Measurements from ENCODE around the gene RAB11FIP4. TPM values are rescaled to one million over a fixed set of nuclear protein-coding genes. Genes with fewer than 3 reads are reported as not detected.

Gene RAB11FIP4
- total RNA-seq, 4 donors from 2014 or later: 28.9 to 46.8 (median 35.7) TPM

GRCh38 chr17:31413081-31413799, 21.8 kb downstream of the RAB11FIP4 start:
- Histone ChIP-seq H3K9me3 (no peaks in the 10 kb centered on the region), H3K4me3 (no peak overlapping the region), H3K4me1 (no peaks in the 10 kb centered on the region), H3K27me3 (peaks cover 6% of the 10 kb centered on the region), H3K27ac (no peak overlapping the region), H3K36me3 (no peaks in the 10 kb centered on the region)
- no peak for TF ChIP-seq POLR2A (IDR thresholded peaks at IDR 0.05)
- TF ChIP-seq EP300 (IDR thresholded peaks at IDR 0.05): no peak
- TF ChIP-seq POLR2AphosphoS5 (IDR thresholded peaks at IDR 0.05): no peak
- TF ChIP-seq, protein P1, sequence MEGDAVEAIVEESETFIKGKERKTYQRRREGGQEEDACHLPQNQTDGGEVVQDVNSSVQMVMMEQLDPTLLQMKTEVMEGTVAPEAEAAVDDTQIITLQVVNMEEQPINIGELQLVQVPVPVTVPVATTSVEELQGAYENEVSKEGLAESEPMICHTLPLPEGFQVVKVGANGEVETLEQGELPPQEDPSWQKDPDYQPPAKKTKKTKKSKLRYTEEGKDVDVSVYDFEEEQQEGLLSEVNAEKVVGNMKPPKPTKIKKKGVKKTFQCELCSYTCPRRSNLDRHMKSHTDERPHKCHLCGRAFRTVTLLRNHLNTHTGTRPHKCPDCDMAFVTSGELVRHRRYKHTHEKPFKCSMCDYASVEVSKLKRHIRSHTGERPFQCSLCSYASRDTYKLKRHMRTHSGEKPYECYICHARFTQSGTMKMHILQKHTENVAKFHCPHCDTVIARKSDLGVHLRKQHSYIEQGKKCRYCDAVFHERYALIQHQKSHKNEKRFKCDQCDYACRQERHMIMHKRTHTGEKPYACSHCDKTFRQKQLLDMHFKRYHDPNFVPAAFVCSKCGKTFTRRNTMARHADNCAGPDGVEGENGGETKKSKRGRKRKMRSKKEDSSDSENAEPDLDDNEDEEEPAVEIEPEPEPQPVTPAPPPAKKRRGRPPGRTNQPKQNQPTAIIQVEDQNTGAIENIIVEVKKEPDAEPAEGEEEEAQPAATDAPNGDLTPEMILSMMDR (IDR thresholded peaks at IDR 0.05): no peak
- no peak for DNase-seq (ENCODE audit: low spot score in 2 of 2)
- WGBS: 75% methylated on average over 14 of the region's 15 CpGs

GRCh38 chr17:31413874-31414549, 22.5 kb downstream of the RAB11FIP4 start:
- Histone ChIP-seq H3K27me3 (peaks cover 6% of the 10 kb centered on the region), H3K36me3 (no peaks in the 10 kb centered on the region), H3K9me3 (no peaks in the 10 kb centered on the region), H3K4me3 (no peak overlapping the region), H3K27ac (no peak overlapping the region), H3K4me1 (no peaks in the 10 kb centered on the region)
- no peak for DNase-seq (ENCODE audit: low spot score in 2 of 2)
- WGBS: 56% methylated on average over 12 of the region's 12 CpGs
- TF ChIP-seq POLR2AphosphoS5 (IDR thresholded peaks at IDR 0.05) (no peak), EP300 (IDR thresholded peaks at IDR 0.05) (no peak), POLR2A (IDR thresholded peaks at IDR 0.05) (no peak)
- TF ChIP-seq, protein P1 (IDR thresholded peaks at IDR 0.05): no peak

- no peaks in the 10 kb centered on the region for H3K9me3 ChIP-seq
- WGBS: 93% methylated on average over 3 of the region's 6 CpGs
- no peaks in the 10 kb centered on the region for H3K36me3 ChIP-seq
- H3K27me3 ChIP-seq: peaks cover 6% of the 10 kb centered on the region
- no peak overlapping the region for H3K4me3 ChIP-seq
- TF ChIP-seq EP300 (IDR thresholded peaks at IDR 0.05) (no peak), POLR2A (IDR thresholded peaks at IDR 0.05) (no peak), POLR2AphosphoS5 (IDR thresholded peaks at IDR 0.05) (no peak)
- TF ChIP-seq, protein P1 (IDR thresholded peaks at IDR 0.05): no peak
- no peaks in the 10 kb centered on the region for H3K4me1 ChIP-seq
- no peak for DNase-seq (ENCODE audit: low spot score in 2 of 2)
- no peak overlapping the region for H3K27ac ChIP-seq
Measured at GRCh38 chr17:31414550-31414918, 23.1 kb downstream of the RAB11FIP4 start.

DNA sequence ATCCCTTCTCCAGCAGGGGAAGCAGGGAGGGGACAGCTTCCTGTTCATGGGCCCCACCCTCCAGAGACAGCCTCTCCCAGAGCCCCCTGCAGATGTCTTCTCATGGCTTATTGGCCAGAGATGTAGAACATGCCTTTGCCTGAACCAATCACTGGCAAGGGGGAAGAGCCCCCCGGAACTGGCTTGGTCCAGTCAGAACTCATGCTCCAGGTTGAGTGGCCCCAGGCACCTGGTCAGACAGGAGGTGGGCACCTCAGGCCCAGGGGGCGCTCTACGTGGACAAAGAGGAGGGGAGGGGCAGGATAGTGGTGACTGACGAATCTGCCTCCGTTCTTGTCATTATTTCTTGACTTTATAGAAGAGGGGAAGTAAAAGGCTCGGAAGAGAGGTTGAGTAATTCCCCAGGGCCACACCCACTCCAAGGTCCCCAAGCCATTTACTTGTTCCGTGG, 23.6 kb downstream of the RAB11FIP4 start:
- Histone ChIP-seq H3K27ac (no peak overlapping the region), H3K27me3 (peaks cover 6% of the 10 kb centered on the region), H3K9me3 (no peaks in the 10 kb centered on the region), H3K4me3 (no peak overlapping the region), H3K36me3 (no peaks in the 10 kb centered on the region), H3K4me1 (no peaks in the 10 kb centered on the region)
- DNase-seq (ENCODE audit: low spot score in 2 of 2): no peak
- WGBS: 68% methylated on average over 7 of the region's 7 CpGs
- no peak for TF ChIP-seq POLR2A (IDR thresholded peaks at IDR 0.05)

DNA sequence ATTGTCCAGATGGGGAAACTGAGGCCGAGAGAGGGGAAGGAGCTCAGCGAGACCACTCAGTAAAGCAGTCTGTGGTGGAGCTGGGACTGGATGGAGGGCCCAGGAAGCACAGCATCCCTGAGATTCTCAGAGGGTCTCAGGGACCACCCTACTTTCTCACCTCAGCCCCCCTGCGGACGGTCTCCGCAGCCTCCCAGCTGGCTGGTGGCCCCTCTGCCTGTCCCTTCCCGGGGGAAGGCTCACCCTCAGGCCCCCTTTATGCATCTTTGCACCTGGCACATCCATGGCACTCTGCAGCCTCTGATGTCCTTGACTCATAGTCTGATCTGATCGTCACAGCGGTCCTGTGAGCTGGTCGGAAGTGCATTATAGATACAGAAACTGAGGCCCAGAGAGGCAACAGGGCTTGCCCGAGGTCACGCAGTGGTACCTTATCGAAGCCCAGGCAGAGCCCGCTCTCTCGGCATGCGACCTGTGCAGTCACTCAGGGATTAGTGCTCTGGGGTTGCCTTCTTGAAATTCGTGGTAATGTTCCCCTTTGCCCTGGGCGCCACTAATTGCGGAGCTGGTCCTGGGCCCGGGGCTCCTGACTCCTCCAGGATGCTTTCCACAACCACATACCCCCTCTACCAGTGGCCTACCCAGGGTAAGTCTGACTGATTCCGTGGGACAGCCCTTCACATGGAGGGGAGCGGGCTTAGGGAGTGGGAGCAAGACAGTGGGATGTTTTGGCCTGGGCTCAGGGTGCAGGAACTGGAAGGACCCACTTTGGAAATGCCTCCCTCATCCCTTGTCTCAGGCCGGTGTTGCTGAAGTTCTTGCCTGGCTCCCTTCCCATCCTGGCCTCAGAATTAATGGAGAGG, 24.4 kb downstream of the RAB11FIP4 start:
- no peak overlapping the region for H3K4me3 ChIP-seq
- no peaks in the 10 kb centered on the region for H3K36me3 ChIP-seq
- H3K4me1 ChIP-seq: no peaks in the 10 kb centered on the region
- TF ChIP-seq POLR2AphosphoS5 (IDR thresholded peaks at IDR 0.05) (no peak), POLR2A (IDR thresholded peaks at IDR 0.05) (no peak), EP300 (IDR thresholded peaks at IDR 0.05) (no peak)
- TF ChIP-seq, protein P1 (IDR thresholded peaks at IDR 0.05): no peak
- no peaks in the 10 kb centered on the region for H3K9me3 ChIP-seq
- no peak for DNase-seq (ENCODE audit: low spot score in 2 of 2)
- H3K27ac ChIP-seq: no peak overlapping the region
- H3K27me3 ChIP-seq: peaks cover 3% of the 10 kb centered on the region
- 90% methylated on average over 10 of the region's 22 CpGs for WGBS

Data from suprapubic skin (tissue), 4 donors.